Testis (tissue), 3 donors: ENCODE results near the gene SRPX. TPM values are rescaled to one million over a fixed set of nuclear protein-coding genes. Genes with fewer than 3 reads are reported as not detected.

ENCODE experiments used
- DNase-seq: peaks from one replicate; pipeline ENCODE4 v3.0.0-alpha.2; 2019
- H3K27ac ChIP-seq, 2 donors: fragments of 200-600 bp; sonication (generic); one replicate each; pipeline ENCODE4 v1.5.1; 2019
- H3K27me3 ChIP-seq: fragments of 200-600 bp; sonication (generic); one replicate; pipeline ENCODE4 v1.5.1; 2019
- H3K36me3 ChIP-seq: fragments of 200-600 bp; sonication (generic); one replicate; pipeline ENCODE4 v1.5.1; 2017; ENCODE audit warnings: low read depth; ENCODE audit errors: missing control alignments
- H3K4me1 ChIP-seq: fragments of 200-600 bp; sonication (generic); one replicate; pipeline ENCODE4 v1.5.1; 2019
- H3K4me3 ChIP-seq, 2 donors: fragments of 200-600 bp; sonication (generic); one replicate each; pipeline ENCODE4 v1.5.1; 2017 to 2019
- H3K9me3 ChIP-seq: fragments of 200-600 bp; sonication (generic); one replicate; pipeline ENCODE4 v1.5.1; 2017
- POLR2A ChIP-seq: fragments of 450-650 bp; IDR thresholded peaks from one replicate; pipeline ENCODE4 v1.6.1; 2017; ENCODE audit warnings: antibody characterized with exemption, mild to moderate bottlenecking, moderate library complexity
- WGBS, 2 donors: methylation state at CpG; one replicate each; pipeline ENCODE4 v1.1.5; 2018; 5-methylcytosine and 5-hydroxymethylcytosine counted together
- intact Hi-C: fragments of 100-400 bp; cut with DNase I; formaldehyde crosslinking; loops from one replicate; pipeline ENCODE4 v1.15.1; 2023; ENCODE audit warnings: low total_unique reads
- polyA plus RNA-seq: library from polyadenylated mRNA; stranded (reverse); fragments of 350-450 nt; fragmentation: Illumina TruSeq; extraction: RNeasy Lipid Tissue Mini Kit (QIAGEN cat#74804); gene quantifications from one replicate; pipeline ENCODE4 v1.2.3, GENCODE V29; 2014; ENCODE audit warnings: low read depth, low replicate concordance; ENCODE audit not compliant: insufficient read depth
- total RNA-seq, 2 donors: library from RNA; depleted of rRNA; stranded (reverse); fragments of >200 nt; gene quantifications; one replicate each; pipeline ENCODE4 v1.2.3, GENCODE V29; 2016
- TF ChIP-seq, protein P1 (sequence below), 3 experiments: fragments of 450-650 bp in 2 of 3; fragments of 200-600 bp in 1 of 3; sonication (generic) in 1 of 3; IDR thresholded peaks; one replicate each; pipeline ENCODE4 v1.5.1; 2016 to 2019; ENCODE audit warnings: antibody characterized with exemption in 3 of 3, mild to moderate bottlenecking in 2 of 3, moderate library complexity in 1 of 3

SRPX gene
- total and polyA plus RNA-seq, 3 donors from 2014 or later: 5.1 to 31.2 (median 11.3) TPM

DNA sequence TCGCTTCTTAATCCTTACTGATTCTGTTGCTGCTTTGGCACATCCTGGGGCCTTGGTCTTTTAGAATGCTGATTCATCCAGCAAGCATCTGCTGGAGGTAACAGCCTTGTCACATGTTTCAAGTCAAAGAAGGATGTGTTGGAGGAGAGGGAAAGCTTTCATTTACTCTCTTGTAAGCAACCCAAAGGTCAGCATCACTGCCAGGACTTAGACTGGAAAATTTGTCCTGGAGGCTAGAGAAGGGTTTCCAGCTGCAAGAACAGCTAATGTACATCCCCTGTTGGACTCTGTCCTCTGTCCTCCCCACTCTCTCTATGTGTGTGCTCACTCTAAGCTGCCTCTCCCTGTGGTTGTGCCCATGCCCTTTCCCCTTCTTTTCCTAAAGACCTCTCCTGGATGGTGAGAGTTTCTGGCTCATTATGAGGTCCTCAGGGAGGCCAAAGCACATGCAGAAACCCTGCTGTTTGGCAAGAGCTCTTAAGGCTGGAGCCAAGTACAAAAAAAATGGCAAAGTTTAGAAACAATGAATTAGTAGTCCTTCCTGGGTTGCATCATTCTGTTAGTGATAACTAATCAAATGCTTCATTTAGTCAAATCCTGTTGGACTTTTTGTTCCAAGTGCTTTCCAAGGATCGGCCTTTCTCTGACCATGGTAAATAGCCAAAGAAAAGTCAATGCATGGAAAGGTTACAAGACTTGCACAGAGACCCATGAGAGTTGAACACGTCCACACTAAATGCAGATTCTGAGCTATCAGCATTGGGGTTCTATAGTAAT, 13.4 kb upstream of the SRPX start:
- WGBS, 2 donors: 25 to 46% methylated on average over 3 of the region's 3 CpGs
- H3K27me3 ChIP-seq: no peaks in the 10 kb centered on the region
- H3K27ac ChIP-seq: no peak overlapping the region
- intact Hi-C loops: no loop called here
- DNase-seq: peak; percentile 31
- TF ChIP-seq, protein P1, sequence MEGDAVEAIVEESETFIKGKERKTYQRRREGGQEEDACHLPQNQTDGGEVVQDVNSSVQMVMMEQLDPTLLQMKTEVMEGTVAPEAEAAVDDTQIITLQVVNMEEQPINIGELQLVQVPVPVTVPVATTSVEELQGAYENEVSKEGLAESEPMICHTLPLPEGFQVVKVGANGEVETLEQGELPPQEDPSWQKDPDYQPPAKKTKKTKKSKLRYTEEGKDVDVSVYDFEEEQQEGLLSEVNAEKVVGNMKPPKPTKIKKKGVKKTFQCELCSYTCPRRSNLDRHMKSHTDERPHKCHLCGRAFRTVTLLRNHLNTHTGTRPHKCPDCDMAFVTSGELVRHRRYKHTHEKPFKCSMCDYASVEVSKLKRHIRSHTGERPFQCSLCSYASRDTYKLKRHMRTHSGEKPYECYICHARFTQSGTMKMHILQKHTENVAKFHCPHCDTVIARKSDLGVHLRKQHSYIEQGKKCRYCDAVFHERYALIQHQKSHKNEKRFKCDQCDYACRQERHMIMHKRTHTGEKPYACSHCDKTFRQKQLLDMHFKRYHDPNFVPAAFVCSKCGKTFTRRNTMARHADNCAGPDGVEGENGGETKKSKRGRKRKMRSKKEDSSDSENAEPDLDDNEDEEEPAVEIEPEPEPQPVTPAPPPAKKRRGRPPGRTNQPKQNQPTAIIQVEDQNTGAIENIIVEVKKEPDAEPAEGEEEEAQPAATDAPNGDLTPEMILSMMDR (IDR thresholded peaks at IDR 0.05): no peak
- no peak for TF ChIP-seq POLR2A
- no peaks in the 10 kb centered on the region for H3K36me3 ChIP-seq
- no peak overlapping the region for H3K4me3 ChIP-seq
- H3K4me1 ChIP-seq: no peaks in the 10 kb centered on the region
- no peaks in the 10 kb centered on the region for H3K9me3 ChIP-seq

DNA sequence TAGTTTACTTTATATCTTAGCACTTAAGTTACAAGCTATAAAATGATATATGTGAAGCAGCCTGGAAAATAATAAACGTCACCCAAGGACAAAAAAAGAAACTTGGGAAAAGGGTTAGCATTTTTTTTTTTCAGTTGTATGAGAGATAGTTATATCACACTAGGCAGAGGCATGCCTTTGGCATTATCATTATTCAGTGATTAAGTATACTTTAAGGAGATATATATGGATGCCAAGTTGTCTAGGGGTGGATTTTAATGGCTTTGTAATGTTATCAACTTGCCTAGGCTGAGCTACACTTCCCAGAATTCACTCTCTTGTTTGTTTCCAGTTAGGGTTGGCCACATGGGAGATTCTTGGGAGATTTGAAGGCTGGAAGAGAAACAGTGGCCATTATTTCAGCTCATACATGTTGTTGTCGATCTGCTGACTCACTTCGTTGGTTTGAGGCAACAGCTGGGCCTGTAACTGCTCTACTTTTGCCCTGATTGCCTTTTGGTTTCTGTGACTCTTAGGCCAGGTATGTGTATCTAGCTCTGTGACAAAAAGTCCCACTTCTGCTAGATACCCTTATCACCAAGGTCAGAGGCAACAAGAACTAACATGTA, 11.5 kb upstream of the SRPX start:
- 77 to 87% methylated on average over 3 of the region's 3 CpGs for WGBS, 2 donors
- no peaks in the 10 kb centered on the region for H3K36me3 ChIP-seq
- H3K4me3 ChIP-seq: no peak overlapping the region
- no peak overlapping the region for H3K27ac ChIP-seq
- H3K9me3 ChIP-seq: no peaks in the 10 kb centered on the region
- H3K4me1 ChIP-seq: no peaks in the 10 kb centered on the region
- no peak for TF ChIP-seq POLR2A
- TF ChIP-seq, protein P1 (IDR thresholded peaks at IDR 0.05): no peak
- no peaks in the 10 kb centered on the region for H3K27me3 ChIP-seq
- intact Hi-C loops: no loop called here
- DNase-seq: no peak

- H3K27ac ChIP-seq: no peak overlapping the region
- intact Hi-C loops: no loop called here
- no peaks in the 10 kb centered on the region for H3K9me3 ChIP-seq
- 50 to 61% methylated on average over 3 of the region's 3 CpGs for WGBS, 2 donors
- no peak for TF ChIP-seq POLR2A
- TF ChIP-seq, protein P1 (IDR thresholded peaks at IDR 0.05): no peak
- no peak overlapping the region for H3K4me3 ChIP-seq
- no peak for DNase-seq
- H3K4me1 ChIP-seq: no peaks in the 10 kb centered on the region
- no peaks in the 10 kb centered on the region for H3K36me3 ChIP-seq
- H3K27me3 ChIP-seq: no peaks in the 10 kb centered on the region
Observed at GRCh38 chrX:38225093-38225492, 4.4 kb upstream of the SRPX start.

- TF ChIP-seq POLR2A: no peak
- no peak overlapping the region for H3K27ac ChIP-seq
- intact Hi-C loops: no loop called here
Observed at GRCh38 chrX:38224160-38224559, 3.5 kb upstream of the SRPX start.

GRCh38 chrX:38221391-38221929, 789 bp upstream of the SRPX start:
- Histone ChIP-seq H3K27me3 (no peaks in the 10 kb centered on the region), H3K4me3 (no peak overlapping the region), H3K27ac (no peak overlapping the region), H3K9me3 (no peaks in the 10 kb centered on the region), H3K4me1 (no peaks in the 10 kb centered on the region), H3K36me3 (no peaks in the 10 kb centered on the region)
- intact Hi-C loops: no loop called here
- 29 to 34% methylated on average over 5 to 10 of the region's 10 CpGs for WGBS, 2 donors
- TF ChIP-seq POLR2A: no peak
- TF ChIP-seq, protein P1 (IDR thresholded peaks at IDR 0.05): no peak
- no peak for DNase-seq

More at GRCh38 chrX:38224160-38224559, 3.5 kb upstream of the SRPX start:
- Histone ChIP-seq H3K27me3 (no peaks in the 10 kb centered on the region), H3K36me3 (no peaks in the 10 kb centered on the region), H3K9me3 (no peaks in the 10 kb centered on the region), H3K4me1 (no peaks in the 10 kb centered on the region), H3K4me3 (no peak overlapping the region)
- no peak for DNase-seq
